Mucosa of descending colon (tissue), 3 donors: ENCODE results near the gene UGT1A9. TPM values are rescaled to one million over a fixed set of nuclear protein-coding genes. Genes with fewer than 3 reads are reported as not detected.

Experiments used
- ATAC-seq: fragments of 200-7000 bp; cut with Tn5 transposase; one replicate; pipeline ENCODE4 v1.9.1; 2020; ENCODE audit warnings: mild to moderate bottlenecking, moderate library complexity
- DNase-seq, 3 donors: peaks; one replicate each; pipeline ENCODE4 v3.0.0-alpha.2; 2020
- H3K36me3 ChIP-seq: fragments of 200-600 bp; one replicate; pipeline ENCODE4 v1.8.0; 2021; ENCODE audit warnings: low read depth, mild to moderate bottlenecking
- H3K4me1 ChIP-seq: fragments of 200-600 bp; one replicate; pipeline ENCODE4 v1.8.0; 2021; ENCODE audit warnings: low read depth, mild to moderate bottlenecking
- H3K4me3 ChIP-seq: fragments of 200-600 bp; one replicate; pipeline ENCODE4 v1.8.0; 2021; ENCODE audit warnings: mild to moderate bottlenecking
- H3K9me3 ChIP-seq: fragments of 200-600 bp; one replicate; pipeline ENCODE4 v1.8.0; 2021; ENCODE audit warnings: mild to moderate bottlenecking
- intact Hi-C, 2 donors: fragments of 100-400 bp; cut with DNase I in 1 of 2; cut with micrococcal nuclease in 1 of 2; formaldehyde crosslinking; loops; one replicate each; pipeline versions ENCODE4 v1.11.0 to v1.11.1; 2022; cut with DNase I, micrococcal nuclease
- total RNA-seq, 3 donors: library from RNA; stranded (reverse); fragmentation: NEBNext Ultra II Directional in 2 of 3; extraction: Animal tissue kit (Norgen Biotek cat#: 25700) in 2 of 3; gene quantifications; one replicate each; pipeline versions ENCODE4 v1.2.1 to v1.2.4, GENCODE V29; 2021 to 2023
- TF ChIP-seq, protein P1 (sequence below): fragments of 200-600 bp; IDR thresholded peaks from one replicate; pipeline ENCODE4 v1.8.0; 2022; ENCODE audit warnings: antibody characterized with exemption, mild to moderate bottlenecking
- donor health status: DM: no; HTN: no; CAD: no; lungs with moderate emphysema.
- donor health status: DM: no; HTN: no; CAD: no.
- donor health status: DM: no; HTN: yes; CAD: no.

The UGT1A9 gene
- total RNA-seq, 3 donors from 2014 or later, result 3.6 to 11.4 (median 4.0) TPM

GRCh38 chr2:233818639-233819621 lies 147.2 kb downstream of the UGT1A9 start:
- Histone ChIP-seq H3K36me3 (no peaks in the 10 kb centered on the region), H3K4me1 (no peaks in the 10 kb centered on the region), H3K9me3 (no peaks in the 10 kb centered on the region), H3K4me3 (no peak overlapping the region)
- DNase-seq (no peak), ATAC-seq (no peak)
- intact Hi-C loops, result no loop called here
- TF ChIP-seq, protein P1, sequence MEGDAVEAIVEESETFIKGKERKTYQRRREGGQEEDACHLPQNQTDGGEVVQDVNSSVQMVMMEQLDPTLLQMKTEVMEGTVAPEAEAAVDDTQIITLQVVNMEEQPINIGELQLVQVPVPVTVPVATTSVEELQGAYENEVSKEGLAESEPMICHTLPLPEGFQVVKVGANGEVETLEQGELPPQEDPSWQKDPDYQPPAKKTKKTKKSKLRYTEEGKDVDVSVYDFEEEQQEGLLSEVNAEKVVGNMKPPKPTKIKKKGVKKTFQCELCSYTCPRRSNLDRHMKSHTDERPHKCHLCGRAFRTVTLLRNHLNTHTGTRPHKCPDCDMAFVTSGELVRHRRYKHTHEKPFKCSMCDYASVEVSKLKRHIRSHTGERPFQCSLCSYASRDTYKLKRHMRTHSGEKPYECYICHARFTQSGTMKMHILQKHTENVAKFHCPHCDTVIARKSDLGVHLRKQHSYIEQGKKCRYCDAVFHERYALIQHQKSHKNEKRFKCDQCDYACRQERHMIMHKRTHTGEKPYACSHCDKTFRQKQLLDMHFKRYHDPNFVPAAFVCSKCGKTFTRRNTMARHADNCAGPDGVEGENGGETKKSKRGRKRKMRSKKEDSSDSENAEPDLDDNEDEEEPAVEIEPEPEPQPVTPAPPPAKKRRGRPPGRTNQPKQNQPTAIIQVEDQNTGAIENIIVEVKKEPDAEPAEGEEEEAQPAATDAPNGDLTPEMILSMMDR, result no peak

DNA sequence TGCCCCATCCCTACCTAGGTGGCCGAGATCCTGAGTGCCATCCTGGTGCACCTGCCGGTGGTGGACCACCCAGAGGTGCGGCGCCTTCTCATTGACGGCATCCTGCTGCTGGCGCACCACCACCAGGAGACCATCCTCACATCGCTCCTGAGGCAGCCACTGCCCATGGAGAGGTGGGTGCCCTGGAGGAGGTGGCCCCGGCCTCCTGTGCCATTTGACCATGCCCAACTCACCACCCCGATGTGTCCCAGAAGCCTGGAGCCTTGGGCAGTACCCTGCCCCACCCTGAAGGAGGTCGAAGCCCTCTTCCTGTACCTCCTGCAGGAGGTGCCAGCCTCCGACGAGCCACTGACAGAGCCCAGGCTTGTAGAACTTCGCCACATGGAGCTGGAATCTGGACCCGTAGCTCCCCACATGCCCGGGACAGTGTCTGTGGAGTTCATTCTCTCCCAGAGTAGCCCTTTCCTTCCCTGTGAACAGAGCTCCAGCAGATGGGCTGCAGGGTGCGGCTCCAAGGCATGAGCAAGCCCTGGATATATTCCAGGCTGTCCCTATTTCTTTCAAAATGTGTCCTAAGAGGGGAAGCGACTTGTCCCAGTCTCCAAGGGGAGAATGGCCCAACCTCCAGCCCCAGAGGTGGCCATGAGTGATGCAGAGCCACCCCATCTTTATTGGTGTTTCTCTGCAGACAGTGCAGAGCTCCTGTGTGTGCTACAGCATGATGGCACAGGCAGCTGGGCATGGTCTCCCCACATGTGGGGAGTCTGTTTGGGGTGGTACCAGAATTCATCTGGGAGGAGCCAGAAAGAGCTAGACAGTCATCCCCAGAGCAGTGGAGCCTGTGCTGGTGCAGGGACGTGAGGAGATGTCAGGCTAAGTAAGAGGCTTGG lies 148.4 kb downstream of the UGT1A9 start:
- DNase-seq (no peak), ATAC-seq (no peak)
- TF ChIP-seq, protein P1, result no peak
- no peak overlapping the region for H3K4me3 ChIP-seq
- H3K9me3 ChIP-seq, result no peaks in the 10 kb centered on the region
- H3K36me3 ChIP-seq, result no peaks in the 10 kb centered on the region
- intact Hi-C loops, result no loop called here
- H3K4me1 ChIP-seq, result no peaks in the 10 kb centered on the region

GRCh38 chr2:233820774-233821105 lies 149.0 kb downstream of the UGT1A9 start:
- TF ChIP-seq, protein P1, result no peak
- no peaks in the 10 kb centered on the region for H3K4me1 ChIP-seq
- no peaks in the 10 kb centered on the region for H3K9me3 ChIP-seq
- intact Hi-C loops, result no loop called here
- ATAC-seq, result no peak
- H3K4me3 ChIP-seq, result no peak overlapping the region
- no peaks in the 10 kb centered on the region for H3K36me3 ChIP-seq
- DNase-seq, result no peak

GRCh38 chr2:233821196-233821595 lies 149.5 kb downstream of the UGT1A9 start:
- no peaks in the 10 kb centered on the region for H3K9me3 ChIP-seq
- no peak overlapping the region for H3K4me3 ChIP-seq
- TF ChIP-seq, protein P1, result no peak
- no peaks in the 10 kb centered on the region for H3K36me3 ChIP-seq
- DNase-seq, result no peak
- intact Hi-C loops, result no loop called here
- no peak for ATAC-seq
- H3K4me1 ChIP-seq, result no peaks in the 10 kb centered on the region

DNA sequence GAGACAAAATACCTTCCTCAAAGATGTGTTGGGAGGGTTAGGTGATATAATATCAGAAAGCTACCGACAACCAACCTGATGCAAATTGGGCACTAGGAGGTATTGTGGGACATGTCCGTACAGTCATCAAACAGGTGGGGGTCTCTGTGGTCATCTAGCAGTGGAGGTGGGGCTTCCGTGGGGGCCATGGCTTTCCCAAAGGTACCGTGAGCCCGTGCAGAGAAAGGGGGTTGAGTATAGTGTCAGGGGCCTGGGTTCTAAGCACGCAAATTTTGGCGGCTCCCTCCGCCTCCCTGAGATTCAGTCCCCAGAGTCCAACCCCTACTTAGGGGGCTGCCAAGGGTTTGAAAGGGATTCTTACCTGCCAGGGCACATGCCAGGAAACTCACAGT lies 150.0 kb downstream of the UGT1A9 start:
- Histone ChIP-seq H3K4me1 (no peaks in the 10 kb centered on the region), H3K4me3 (no peak overlapping the region), H3K9me3 (no peaks in the 10 kb centered on the region), H3K36me3 (no peaks in the 10 kb centered on the region)
- intact Hi-C loops, result no loop called here
- no peak for ATAC-seq
- TF ChIP-seq, protein P1, result no peak
- no peak for DNase-seq
